ENCODE measurements around the gene MBD6.
A peak's percentile ranks its signal among the peaks of the same experiment; 100 is the strongest.

MBD6 gene, protein sequence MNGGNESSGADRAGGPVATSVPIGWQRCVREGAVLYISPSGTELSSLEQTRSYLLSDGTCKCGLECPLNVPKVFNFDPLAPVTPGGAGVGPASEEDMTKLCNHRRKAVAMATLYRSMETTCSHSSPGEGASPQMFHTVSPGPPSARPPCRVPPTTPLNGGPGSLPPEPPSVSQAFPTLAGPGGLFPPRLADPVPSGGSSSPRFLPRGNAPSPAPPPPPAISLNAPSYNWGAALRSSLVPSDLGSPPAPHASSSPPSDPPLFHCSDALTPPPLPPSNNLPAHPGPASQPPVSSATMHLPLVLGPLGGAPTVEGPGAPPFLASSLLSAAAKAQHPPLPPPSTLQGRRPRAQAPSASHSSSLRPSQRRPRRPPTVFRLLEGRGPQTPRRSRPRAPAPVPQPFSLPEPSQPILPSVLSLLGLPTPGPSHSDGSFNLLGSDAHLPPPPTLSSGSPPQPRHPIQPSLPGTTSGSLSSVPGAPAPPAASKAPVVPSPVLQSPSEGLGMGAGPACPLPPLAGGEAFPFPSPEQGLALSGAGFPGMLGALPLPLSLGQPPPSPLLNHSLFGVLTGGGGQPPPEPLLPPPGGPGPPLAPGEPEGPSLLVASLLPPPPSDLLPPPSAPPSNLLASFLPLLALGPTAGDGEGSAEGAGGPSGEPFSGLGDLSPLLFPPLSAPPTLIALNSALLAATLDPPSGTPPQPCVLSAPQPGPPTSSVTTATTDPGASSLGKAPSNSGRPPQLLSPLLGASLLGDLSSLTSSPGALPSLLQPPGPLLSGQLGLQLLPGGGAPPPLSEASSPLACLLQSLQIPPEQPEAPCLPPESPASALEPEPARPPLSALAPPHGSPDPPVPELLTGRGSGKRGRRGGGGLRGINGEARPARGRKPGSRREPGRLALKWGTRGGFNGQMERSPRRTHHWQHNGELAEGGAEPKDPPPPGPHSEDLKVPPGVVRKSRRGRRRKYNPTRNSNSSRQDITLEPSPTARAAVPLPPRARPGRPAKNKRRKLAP

DNA sequence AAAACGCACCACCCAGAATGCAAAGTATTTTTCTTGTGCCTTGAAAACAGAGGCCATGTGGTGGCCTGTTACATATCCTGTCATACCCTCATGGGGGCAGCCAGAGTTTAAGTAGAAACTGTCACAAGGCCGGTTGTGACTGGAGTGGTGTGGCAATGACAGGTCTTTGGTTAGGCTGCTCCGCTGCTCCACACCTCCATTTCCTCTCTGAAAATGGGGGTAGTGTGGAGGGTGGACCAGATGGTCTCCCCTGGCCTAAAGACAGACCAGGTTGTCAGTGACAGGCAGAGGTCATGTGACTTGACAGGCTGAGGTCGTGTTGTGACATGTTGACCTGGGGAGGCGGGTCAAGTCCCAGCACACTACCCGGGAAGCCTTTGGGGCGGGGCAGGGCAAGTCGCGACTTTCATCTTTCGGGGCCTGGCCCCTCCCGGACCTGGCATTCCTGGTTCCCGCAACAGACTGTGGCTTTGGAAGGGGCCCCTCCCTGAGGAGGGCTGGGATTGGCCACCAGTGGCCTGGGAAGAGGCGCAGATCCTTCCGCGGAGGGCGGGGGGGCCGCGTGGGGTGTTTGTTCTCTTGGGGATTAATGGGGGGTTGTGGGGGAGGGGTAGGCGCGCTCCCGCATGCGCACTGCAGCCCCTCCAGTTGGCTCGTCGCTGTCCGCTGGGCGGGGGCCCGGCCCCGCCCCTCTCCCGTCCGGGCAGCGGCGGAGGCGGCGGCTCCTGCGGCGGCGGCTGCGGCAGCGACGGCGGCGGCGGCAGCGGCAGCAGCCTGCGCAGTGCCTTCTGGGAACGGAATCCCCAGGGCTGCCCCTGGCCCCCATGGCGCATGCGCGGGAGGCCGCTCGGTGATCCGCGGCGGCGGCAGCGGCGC, at the start of gene MBD6:
Gene MBD6 (plus strand): TSS at position 814 of the 876 bp plus-strand sequence. CDS start 1,480 bp downstream, outside the sequence.
- peak; percentile 64 for ATAC-seq (replicated peaks; ENCODE audit: extremely low read depth, poor library complexity, severe bottlenecking)
- no peaks in the 10 kb centered on the region for H3K27me3 Mint-ChIP-seq
- H3K4me1 Mint-ChIP-seq, result peaks cover 56% of the 10 kb centered on the region
- DNase-seq (ENCODE audit: low spot score in 2 of 2), result peak; percentile 83 to 86
- H3K9me3 Mint-ChIP-seq, result no peaks in the 10 kb centered on the region
- peaks cover 56% of the 10 kb centered on the region for H3K36me3 Mint-ChIP-seq (ENCODE audit: insufficient read depth)
- H3K27ac Mint-ChIP-seq (ENCODE audit: low read depth), result peak within 1 kb of the TSS; percentile 99
- peak within 1 kb of the TSS; percentile 98 for H3K4me3 Mint-ChIP-seq

DNA sequence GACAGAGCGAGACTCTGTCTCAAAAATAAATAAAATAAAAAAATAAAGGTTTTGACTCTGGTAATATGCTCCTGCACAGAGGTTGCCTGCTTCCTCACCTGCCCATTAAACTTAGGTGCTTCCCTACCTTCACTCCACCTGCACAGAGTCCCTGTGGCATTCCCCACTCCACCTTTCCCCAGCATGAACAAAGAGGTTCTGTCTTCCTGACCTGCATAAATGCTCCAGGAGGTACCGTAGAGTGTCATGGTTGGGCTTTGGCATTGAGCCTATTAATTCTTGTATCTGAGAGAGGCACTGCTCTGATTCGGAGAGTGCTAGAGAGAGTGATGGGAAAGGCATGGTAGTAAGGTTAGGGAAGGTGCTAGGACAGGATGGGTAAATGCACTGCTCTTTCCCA, 49.2 kb upstream of the MBD6 start:
- peak overlapping the region; percentile 50 for H3K27ac Mint-ChIP-seq (ENCODE audit: low read depth)
- no peaks in the 10 kb centered on the region for H3K27me3 Mint-ChIP-seq
- no peaks in the 10 kb centered on the region for H3K9me3 Mint-ChIP-seq
- DNase-seq (ENCODE audit: low spot score in 2 of 2) (no peak), ATAC-seq (replicated peaks; ENCODE audit: extremely low read depth, poor library complexity, severe bottlenecking) (no peak)
- H3K4me1 Mint-ChIP-seq, result peaks cover 62% of the 10 kb centered on the region
- peaks cover 68% of the 10 kb centered on the region for H3K36me3 Mint-ChIP-seq (ENCODE audit: insufficient read depth)
- peak overlapping the region; percentile 96 for H3K4me3 Mint-ChIP-seq

DNA sequence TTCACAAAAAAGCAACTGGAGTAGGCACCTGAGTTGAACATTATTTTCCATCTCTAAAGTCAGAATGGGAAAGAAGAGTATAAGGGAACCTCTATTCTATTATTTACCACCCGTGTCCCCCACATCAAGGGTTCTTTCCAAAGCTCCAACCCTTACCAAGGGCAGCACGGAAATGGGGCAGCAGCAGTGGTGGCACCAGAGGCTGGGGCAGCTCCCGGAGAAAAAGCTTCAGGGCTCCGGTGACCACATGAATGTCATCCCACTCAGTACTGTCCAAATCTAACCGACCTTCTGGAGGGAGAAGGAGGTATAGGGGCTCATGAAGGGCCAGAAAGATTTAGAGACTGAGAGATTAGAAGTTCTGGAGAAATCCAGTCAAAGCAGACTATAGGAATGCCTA, 48.7 kb upstream of the MBD6 start:
- H3K27ac Mint-ChIP-seq (ENCODE audit: low read depth), result peak overlapping the region; percentile 50
- H3K36me3 Mint-ChIP-seq (ENCODE audit: insufficient read depth), result peaks cover 67% of the 10 kb centered on the region

DNA sequence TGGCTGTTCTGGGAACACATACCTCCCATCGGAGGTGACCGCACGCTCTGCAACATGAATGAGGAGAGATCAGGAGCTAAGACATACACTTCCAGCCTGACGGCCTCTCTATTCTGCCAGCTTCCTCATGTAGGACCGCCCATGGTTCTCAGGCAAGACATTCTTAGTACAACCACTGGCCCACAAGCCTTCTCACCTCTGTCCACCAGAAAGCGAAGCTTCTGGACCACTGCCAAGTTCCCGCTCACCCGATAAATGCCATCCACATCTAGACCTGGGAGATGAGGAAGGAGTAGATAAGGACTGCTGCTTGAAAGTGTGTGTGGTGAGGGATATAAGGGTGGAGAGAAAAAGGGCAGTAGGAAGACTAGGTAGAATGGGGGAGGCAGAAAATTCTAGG, 48.2 kb upstream of the MBD6 start:
- ATAC-seq (replicated peaks; ENCODE audit: extremely low read depth, poor library complexity, severe bottlenecking) (no peak), DNase-seq (ENCODE audit: low spot score in 2 of 2) (no peak)
- Mint-ChIP-seq H3K27ac (ENCODE audit: low read depth) (peak overlapping the region; percentile 50), H3K4me3 (peak overlapping the region; percentile 96), H3K36me3 (ENCODE audit: insufficient read depth) (peaks cover 65% of the 10 kb centered on the region), H3K4me1 (peaks cover 72% of the 10 kb centered on the region), H3K27me3 (no peaks in the 10 kb centered on the region), H3K9me3 (no peaks in the 10 kb centered on the region)

More for the DNA sequence above, 48.7 kb upstream of the MBD6 start:
- ATAC-seq (replicated peaks; ENCODE audit: extremely low read depth, poor library complexity, severe bottlenecking) (no peak), DNase-seq (ENCODE audit: low spot score in 2 of 2) (no peak)
- no peaks in the 10 kb centered on the region for H3K9me3 Mint-ChIP-seq
- peak overlapping the region; percentile 96 for H3K4me3 Mint-ChIP-seq
- no peaks in the 10 kb centered on the region for H3K27me3 Mint-ChIP-seq
- peaks cover 67% of the 10 kb centered on the region for H3K4me1 Mint-ChIP-seq

DNA sequence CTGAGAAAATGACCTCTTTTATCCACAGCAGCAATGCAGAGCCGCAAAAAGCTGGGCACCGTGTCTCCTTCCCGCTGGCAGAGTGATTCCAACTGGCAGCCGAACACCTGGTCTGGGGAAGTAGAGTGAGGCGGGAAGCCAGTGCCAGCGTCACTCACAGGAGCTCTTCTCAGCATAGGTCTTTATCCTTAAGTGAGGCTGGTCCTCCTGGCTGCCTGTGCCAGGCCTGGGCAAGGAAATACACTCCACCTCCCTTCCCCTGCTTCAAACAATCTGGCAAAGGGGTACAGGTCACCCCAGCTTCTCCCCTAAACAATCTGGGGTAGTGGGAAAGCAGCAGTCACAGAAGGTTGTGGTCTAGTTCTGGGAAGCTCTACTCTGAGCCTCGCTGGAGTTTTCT, 47.8 kb upstream of the MBD6 start:
- Mint-ChIP-seq H3K9me3 (no peaks in the 10 kb centered on the region), H3K27me3 (no peaks in the 10 kb centered on the region), H3K27ac (ENCODE audit: low read depth) (peak overlapping the region; percentile 50), H3K4me1 (peaks cover 77% of the 10 kb centered on the region), H3K36me3 (ENCODE audit: insufficient read depth) (peaks cover 69% of the 10 kb centered on the region), H3K4me3 (peak overlapping the region; percentile 96)
- DNase-seq (ENCODE audit: low spot score in 2 of 2) (no peak), ATAC-seq (replicated peaks; ENCODE audit: extremely low read depth, poor library complexity, severe bottlenecking) (no peak)

DNA sequence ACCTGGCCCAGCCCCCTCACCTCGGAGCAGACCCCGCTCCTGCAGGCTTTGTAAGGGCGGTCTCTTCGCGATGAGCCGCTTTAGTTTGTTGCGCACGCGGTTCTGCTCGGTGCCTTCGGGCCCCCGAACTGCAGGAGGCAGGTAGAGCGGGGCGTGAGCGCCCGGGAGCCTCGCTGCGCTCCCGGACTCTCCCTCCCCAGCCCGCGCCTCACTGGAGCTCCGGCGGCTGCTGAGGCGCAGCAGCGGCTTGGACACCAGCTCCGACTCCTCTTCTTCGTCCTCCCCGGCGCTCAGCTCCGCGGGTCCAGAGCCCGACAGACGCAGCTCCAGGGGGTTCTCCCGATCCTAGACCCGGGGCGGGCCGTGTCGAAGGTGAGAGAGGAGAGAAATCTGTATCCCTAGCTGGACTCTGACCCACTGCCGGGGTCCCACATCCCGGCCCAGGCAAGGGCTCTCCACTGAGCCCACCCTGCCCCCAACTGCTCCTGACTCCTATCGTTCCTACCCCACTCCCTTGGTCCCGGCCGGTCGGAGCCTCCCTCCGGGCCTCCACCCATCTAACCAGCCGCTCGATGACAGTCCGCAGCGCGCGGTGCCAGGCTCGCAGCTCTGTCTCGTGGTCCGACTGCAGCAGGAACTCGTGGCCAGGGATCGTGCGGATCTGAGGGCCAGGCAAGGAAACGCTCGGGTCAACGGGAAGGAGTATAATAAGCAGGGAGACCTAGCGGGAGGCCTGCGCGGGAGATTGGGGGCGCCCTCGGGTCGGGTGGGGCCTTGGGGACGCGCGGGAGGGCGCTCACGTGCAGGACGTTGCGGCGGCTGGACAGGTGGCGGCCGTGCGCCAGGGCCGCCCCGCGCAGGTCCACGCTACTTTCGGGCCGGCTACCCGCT, 47.1 kb upstream of the MBD6 start:
- no peaks in the 10 kb centered on the region for H3K9me3 Mint-ChIP-seq
- H3K4me3 Mint-ChIP-seq, result peak overlapping the region; percentile 96
- ATAC-seq (replicated peaks; ENCODE audit: extremely low read depth, poor library complexity, severe bottlenecking) (no peak), DNase-seq (ENCODE audit: low spot score in 2 of 2) (no peak)
- peaks cover 83% of the 10 kb centered on the region for H3K4me1 Mint-ChIP-seq
- peak overlapping the region; percentile 97 for H3K27ac Mint-ChIP-seq (ENCODE audit: low read depth)
- no peaks in the 10 kb centered on the region for H3K27me3 Mint-ChIP-seq
- peaks cover 73% of the 10 kb centered on the region for H3K36me3 Mint-ChIP-seq (ENCODE audit: insufficient read depth)

DNA sequence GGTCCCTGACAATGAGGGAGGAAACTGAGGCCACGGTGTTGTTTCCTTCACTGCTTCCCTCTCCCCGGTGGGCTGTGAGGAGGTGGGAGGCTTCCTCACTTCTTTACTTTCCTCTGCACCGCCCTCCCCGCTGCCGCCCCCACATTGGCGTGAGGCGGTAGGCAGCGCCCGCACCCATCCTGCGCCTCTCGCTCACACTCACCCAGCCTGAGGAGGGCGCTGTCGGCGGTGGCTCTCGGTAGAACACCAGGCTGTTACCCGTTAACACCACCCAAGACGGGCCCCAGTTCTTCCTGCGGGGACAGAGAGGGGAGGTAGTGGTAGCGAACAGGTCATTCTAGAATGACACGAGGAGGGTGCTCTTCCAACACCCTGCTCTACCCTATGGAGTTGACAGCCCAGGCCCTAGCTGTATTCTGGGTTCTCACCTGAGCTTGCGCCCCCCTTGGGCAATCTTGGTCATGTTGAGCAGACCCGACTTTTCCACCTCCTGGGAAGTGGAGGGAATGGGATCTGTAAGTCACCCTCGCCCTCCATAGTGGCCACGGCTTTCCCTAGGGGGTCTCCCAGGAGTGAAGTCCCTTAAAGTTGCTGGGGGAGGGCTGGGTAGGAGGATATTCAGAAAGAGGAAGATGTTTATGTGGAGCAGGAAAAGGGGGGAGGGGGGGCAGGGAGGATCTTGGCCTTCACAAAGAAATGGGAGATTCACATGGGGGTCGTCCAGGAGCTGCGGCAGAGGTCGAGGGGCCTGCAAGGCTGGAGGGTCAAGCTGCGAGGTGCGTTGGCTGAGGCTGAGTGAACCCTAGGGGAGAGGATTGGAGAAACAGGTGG, 46.2 kb upstream of the MBD6 start:
- ATAC-seq (replicated peaks; ENCODE audit: extremely low read depth, poor library complexity, severe bottlenecking) (no peak), DNase-seq (ENCODE audit: low spot score in 2 of 2) (peak in 1 of 2 donors; percentile 67)
- Mint-ChIP-seq H3K9me3 (no peaks in the 10 kb centered on the region), H3K36me3 (ENCODE audit: insufficient read depth) (peaks cover 71% of the 10 kb centered on the region), H3K27ac (ENCODE audit: low read depth) (peak overlapping the region; percentile 97), H3K27me3 (no peaks in the 10 kb centered on the region), H3K4me3 (peak overlapping the region; percentile 96), H3K4me1 (peaks cover 86% of the 10 kb centered on the region)

DNA sequence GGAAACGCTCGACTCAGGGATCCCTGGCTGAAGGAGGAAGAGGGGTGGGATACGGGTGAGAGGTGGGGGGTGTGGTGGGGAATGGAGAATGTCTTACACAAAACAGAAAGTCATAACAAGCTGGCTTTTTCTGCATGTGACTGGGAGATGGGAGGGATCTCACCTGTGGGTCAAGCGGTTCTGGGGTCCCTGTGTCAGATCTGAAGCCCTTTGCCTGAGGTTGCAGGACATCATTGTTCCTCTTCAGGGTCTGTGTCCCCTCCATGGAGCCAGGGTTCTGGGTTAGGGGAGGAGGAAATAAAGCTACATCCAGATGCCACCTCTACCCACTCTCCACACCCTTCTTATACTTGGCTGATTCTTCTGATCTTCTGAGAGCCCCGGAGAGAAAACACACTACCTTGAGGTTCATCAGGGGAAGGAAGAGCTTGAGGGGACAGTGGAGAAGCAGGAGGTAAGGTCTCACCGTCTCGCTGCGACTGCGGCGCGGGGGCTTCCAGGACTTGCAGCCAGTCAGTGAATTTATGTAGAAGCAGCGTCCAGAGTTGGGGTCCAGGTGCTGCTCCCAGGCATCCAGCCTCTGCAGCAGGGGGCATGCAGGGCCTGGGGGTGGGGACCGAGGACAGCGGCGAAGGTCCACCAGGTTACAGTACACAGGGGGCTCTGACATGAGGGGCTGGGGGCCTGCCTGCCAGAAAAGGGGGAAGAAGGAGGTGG, 45.5 kb upstream of the MBD6 start:
- peaks cover 84% of the 10 kb centered on the region for H3K4me1 Mint-ChIP-seq
- no peaks in the 10 kb centered on the region for H3K27me3 Mint-ChIP-seq
- peaks cover 63% of the 10 kb centered on the region for H3K36me3 Mint-ChIP-seq (ENCODE audit: insufficient read depth)
- H3K27ac Mint-ChIP-seq (ENCODE audit: low read depth), result peak overlapping the region; percentile 97
- DNase-seq (ENCODE audit: low spot score in 2 of 2), result no peak
- H3K4me3 Mint-ChIP-seq, result peak overlapping the region; percentile 96
- no peaks in the 10 kb centered on the region for H3K9me3 Mint-ChIP-seq
- no peak for ATAC-seq (replicated peaks; ENCODE audit: extremely low read depth, poor library complexity, severe bottlenecking)

DNA sequence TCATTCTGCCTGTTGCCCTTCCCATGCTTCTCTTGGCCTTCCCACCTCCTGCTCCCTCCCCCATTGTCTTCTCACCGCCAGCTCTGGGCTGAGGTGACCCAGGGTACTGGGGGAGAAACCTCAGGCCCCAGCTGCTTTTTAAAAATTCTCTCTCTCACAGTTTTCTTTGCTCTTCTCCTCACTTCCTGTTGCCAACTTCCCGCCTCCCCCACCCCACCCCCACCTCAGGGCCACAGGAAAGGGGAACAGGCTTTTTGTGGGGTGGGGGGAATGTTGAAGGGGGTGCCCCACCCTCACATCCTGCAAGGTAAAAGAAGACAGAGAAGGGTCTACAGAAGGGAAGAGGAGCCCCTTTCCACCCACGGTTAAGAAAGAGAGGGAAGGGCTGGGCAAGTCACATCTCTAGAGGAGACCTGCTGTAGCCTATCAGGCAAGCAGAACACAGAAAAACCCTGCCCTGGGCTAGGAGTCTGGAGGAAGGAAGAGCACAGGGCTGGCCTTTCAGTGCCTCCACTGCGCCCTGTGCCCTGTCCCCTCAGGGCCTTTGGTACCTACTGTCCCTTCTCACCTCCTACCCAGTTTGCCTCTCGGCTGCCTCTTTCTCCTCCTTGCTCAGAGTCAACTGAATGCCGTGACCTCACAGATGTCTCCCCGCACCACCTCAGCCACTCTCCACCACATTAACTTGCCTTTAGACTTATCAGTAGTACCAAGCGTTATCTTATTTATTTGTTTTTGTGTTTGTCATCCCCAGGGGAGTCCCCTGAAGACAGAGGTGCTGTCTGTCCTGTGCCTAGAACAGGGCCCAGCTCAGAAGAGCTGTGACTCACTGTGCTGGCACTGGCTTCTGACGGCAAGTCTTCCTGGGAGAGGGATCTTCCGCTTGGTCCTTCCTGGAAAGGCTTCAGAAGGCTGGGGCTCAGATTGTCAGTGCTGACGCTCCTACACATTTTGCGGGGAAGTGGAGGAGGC, 44.6 kb upstream of the MBD6 start:
- Mint-ChIP-seq H3K4me1 (peaks cover 79% of the 10 kb centered on the region), H3K36me3 (ENCODE audit: insufficient read depth) (peaks cover 61% of the 10 kb centered on the region), H3K9me3 (no peaks in the 10 kb centered on the region), H3K4me3 (peak overlapping the region; percentile 96), H3K27me3 (no peaks in the 10 kb centered on the region), H3K27ac (ENCODE audit: low read depth) (peak overlapping the region; percentile 97)
- DNase-seq (ENCODE audit: low spot score in 2 of 2) (peak in 1 of 2 donors; percentile 54), ATAC-seq (replicated peaks; ENCODE audit: extremely low read depth, poor library complexity, severe bottlenecking) (peak; percentile 33)
